ENCODE data around the gene ABCC4. TPM values are rescaled to one million over a fixed set of nuclear protein-coding genes. Genes with fewer than 3 reads are reported as not detected.

Gene ABCC4
- total and polyA plus RNA-seq, 9 of the 15 experiments (the other 6 are each of a cell fraction or from before 2014, with no cell fraction given) = 9.4 to 46.1 (median 25.4) TPM

DNA sequence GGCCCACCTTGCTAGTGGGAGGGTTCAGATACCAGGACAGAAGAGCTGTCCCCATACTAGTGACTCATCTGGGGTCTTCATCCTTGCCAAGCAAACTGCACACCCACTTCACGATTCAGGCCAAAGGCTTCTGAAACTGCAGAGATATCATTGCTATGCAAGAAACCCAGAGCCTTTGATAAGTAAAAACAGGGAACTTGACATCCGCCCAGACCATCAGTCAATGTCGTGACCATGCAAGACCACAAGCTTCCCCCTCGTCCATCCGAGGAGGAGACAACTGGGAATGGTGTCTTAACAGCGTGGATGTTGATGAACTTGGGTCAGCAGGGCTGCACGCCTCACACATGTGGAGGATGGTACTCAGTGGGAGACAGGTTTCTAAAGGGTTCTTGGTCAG lies 58.0 kb downstream of the ABCC4 start (continued):
- TF ChIP-seq, protein P1, sequence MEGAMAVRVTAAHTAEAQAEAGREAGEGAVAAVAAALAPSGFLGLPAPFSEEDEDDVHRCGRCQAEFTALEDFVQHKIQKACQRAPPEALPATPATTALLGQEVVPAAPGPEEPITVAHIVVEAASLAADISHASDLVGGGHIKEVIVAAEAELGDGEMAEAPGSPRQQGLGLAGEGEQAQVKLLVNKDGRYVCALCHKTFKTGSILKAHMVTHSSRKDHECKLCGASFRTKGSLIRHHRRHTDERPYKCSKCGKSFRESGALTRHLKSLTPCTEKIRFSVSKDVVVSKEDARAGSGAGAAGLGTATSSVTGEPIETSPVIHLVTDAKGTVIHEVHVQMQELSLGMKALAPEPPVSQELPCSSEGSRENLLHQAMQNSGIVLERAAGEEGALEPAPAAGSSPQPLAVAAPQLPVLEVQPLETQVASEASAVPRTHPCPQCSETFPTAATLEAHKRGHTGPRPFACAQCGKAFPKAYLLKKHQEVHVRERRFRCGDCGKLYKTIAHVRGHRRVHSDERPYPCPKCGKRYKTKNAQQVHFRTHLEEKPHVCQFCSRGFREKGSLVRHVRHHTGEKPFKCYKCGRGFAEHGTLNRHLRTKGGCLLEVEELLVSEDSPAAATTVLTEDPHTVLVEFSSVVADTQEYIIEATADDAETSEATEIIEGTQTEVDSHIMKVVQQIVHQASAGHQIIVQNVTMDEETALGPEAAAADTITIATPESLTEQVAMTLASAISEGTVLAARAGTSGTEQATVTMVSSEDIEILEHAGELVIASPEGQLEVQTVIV (CRISPR knock-in tag; IDR thresholded peaks at IDR 0.05; ENCODE audit: borderline replicate concordance) = no peak
- TF ChIP-seq HNRNPH1 (optimal IDR thresholded peaks at IDR 0.05; ENCODE audit: low read depth, low read length) (no peak), MECOM (CRISPR knock-in tag; IDR thresholded peaks at IDR 0.05) (peak; percentile 82), MYC (IDR thresholded peaks at IDR 0.05; ENCODE audit: low read depth, low read length) (0 out of 2 replicates have a peak, but pooled peaks have one; percentile 36), MYC (CRISPR knock-in tag; IDR thresholded peaks at IDR 0.05; ENCODE audit: borderline replicate concordance, low read depth) (no peak), KLF1 (tag; IDR thresholded peaks at IDR 0.05) (no peak), CBX3 (IDR thresholded peaks at IDR 0.05; ENCODE audit: borderline replicate concordance in 1 of 2, low read length in 2 of 2) (peak in 1 of 2 experiments; percentile 34; a peak in 1 of 3 replicates), SRSF7 (optimal IDR thresholded peaks at IDR 0.05; ENCODE audit: low read depth, low read length) (no peak), ETS2 (tag; IDR thresholded peaks at IDR 0.05; ENCODE audit: borderline replicate concordance, poor library complexity, severe bottlenecking) (no peak), ZNF780A (CRISPR knock-in tag; IDR thresholded peaks at IDR 0.05) (no peak), L3MBTL2 (IDR thresholded peaks at IDR 0.05) (peak; percentile 60), BHLHE40 (IDR thresholded peaks at IDR 0.05; ENCODE audit: low read length) (peak; percentile 58), PHTF2 (CRISPR knock-in tag; IDR thresholded peaks at IDR 0.05) (no peak), GTF2F1 (IDR thresholded peaks at IDR 0.05; ENCODE audit: low read depth, low read length) (no peak), KAT8 (IDR thresholded peaks at IDR 0.05; ENCODE audit: low read depth) (no peak), HNRNPUL1 (IDR thresholded peaks at IDR 0.05; ENCODE audit: low read length) (no peak), KLF6 (CRISPR knock-in tag; IDR thresholded peaks at IDR 0.05; ENCODE audit: borderline replicate concordance) (peak; percentile 43; the same call in 1 of the 2 replicates), SMARCA5 (IDR thresholded peaks at IDR 0.05) (no peak)
- TF ChIP-seq, protein P2, sequence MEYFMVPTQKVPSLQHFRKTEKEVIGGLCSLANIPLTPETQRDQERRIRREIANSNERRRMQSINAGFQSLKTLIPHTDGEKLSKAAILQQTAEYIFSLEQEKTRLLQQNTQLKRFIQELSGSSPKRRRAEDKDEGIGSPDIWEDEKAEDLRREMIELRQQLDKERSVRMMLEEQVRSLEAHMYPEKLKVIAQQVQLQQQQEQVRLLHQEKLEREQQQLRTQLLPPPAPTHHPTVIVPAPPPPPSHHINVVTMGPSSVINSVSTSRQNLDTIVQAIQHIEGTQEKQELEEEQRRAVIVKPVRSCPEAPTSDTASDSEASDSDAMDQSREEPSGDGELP (CRISPR knock-in tag; IDR thresholded peaks at IDR 0.05; ENCODE audit: borderline replicate concordance) = peak; percentile 46; the same call in 1 of the 2 replicates
- TF ChIP-seq, protein P3, sequence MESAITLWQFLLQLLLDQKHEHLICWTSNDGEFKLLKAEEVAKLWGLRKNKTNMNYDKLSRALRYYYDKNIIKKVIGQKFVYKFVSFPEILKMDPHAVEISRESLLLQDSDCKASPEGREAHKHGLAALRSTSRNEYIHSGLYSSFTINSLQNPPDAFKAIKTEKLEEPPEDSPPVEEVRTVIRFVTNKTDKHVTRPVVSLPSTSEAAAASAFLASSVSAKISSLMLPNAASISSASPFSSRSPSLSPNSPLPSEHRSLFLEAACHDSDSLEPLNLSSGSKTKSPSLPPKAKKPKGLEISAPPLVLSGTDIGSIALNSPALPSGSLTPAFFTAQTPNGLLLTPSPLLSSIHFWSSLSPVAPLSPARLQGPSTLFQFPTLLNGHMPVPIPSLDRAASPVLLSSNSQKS (CRISPR knock-in tag; IDR thresholded peaks at IDR 0.05) = no peak
- TF ChIP-seq, protein P4, sequence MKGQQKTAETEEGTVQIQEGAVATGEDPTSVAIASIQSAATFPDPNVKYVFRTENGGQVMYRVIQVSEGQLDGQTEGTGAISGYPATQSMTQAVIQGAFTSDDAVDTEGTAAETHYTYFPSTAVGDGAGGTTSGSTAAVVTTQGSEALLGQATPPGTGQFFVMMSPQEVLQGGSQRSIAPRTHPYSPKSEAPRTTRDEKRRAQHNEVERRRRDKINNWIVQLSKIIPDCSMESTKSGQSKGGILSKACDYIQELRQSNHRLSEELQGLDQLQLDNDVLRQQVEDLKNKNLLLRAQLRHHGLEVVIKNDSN (CRISPR knock-in tag; IDR thresholded peaks at IDR 0.05) = no peak
- TF ChIP-seq, protein P5, sequence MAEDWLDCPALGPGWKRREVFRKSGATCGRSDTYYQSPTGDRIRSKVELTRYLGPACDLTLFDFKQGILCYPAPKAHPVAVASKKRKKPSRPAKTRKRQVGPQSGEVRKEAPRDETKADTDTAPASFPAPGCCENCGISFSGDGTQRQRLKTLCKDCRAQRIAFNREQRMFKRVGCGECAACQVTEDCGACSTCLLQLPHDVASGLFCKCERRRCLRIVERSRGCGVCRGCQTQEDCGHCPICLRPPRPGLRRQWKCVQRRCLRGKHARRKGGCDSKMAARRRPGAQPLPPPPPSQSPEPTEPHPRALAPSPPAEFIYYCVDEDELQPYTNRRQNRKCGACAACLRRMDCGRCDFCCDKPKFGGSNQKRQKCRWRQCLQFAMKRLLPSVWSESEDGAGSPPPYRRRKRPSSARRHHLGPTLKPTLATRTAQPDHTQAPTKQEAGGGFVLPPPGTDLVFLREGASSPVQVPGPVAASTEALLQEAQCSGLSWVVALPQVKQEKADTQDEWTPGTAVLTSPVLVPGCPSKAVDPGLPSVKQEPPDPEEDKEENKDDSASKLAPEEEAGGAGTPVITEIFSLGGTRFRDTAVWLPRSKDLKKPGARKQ (CRISPR knock-in tag; IDR thresholded peaks at IDR 0.05) = no peak

Measured in K562 (cell line).